NOMO-1 treated with dmso at 0.1 percent for 144 hours (cell line): ENCODE measurements around the gene GPR137.

Experiments used
- DNase-seq: peaks from one replicate; lab custom pipeline; 2025; ENCODE audit not compliant: unreplicated experiment; lab: John Stamatoyannopoulos, UW

Gene GPR137

GRCh38 chr11:64284048-64284961, 1.3 kb upstream of the GPR137 start, which contains the start of gene BAD:
TSS of gene BAD (minus strand) at chr11:64284665. CDS start at chr11:64284368, 297 bp downstream.
- peak; percentile 90 for DNase-seq

- DNase-seq = no peak
These were observed 495 bp downstream of the GPR137 start for GRCh38 chr11:64285885-64286800.

- DNase-seq = no peak
These were observed 1.1 kb downstream of the GPR137 start for GRCh38 chr11:64286801-64287159.

- DNase-seq = no peak
These were observed 2.2 kb downstream of the GPR137 start for GRCh38 chr11:64287676-64288352.

GRCh38 chr11:64288353-64288750, 2.7 kb downstream of the GPR137 start:
- DNase-seq = no peak

- no peak for DNase-seq
These were observed 3.4 kb downstream of the GPR137 start for GRCh38 chr11:64289002-64289564.

- no peak for DNase-seq
These were observed 5.0 kb downstream of the GPR137 start for GRCh38 chr11:64290352-64291261.

- DNase-seq = no peak
These were observed 5.7 kb downstream of the GPR137 start, which contains the start of gene KCNK4 for GRCh38 chr11:64291262-64291751. TSS of gene KCNK4 (plus strand) at chr11:64291302. CDS start at chr11:64293019, 1,717 bp downstream.

GRCh38 chr11:64291752-64292459, 6.3 kb downstream of the GPR137 start:
- DNase-seq = no peak

- no peak for DNase-seq
These were observed 7.0 kb downstream of the GPR137 start for GRCh38 chr11:64292460-64293254.

- DNase-seq = no peak
These were observed 9.1 kb downstream of the GPR137 start for GRCh38 chr11:64294774-64295173.

- no peak for DNase-seq
These were observed 10.1 kb downstream of the GPR137 start for GRCh38 chr11:64295760-64296159.

- no peak for DNase-seq
These were observed 10.6 kb downstream of the GPR137 start for GRCh38 chr11:64296236-64296635.

- DNase-seq = no peak
These were observed 11.4 kb downstream of the GPR137 start for GRCh38 chr11:64296830-64297698.

- DNase-seq = no peak
These were observed 12.2 kb downstream of the GPR137 start for GRCh38 chr11:64297699-64298358.

GRCh38 chr11:64298966-64299846, 13.6 kb downstream of the GPR137 start:
- no peak for DNase-seq
